Liver (tissue), 9 donors: ENCODE results near the gene OR10AG1. TPM values are rescaled to one million over a fixed set of nuclear protein-coding genes. Genes with fewer than 3 reads are reported as not detected.

Source experiments
- DNase-seq: peaks from one replicate; pipeline ENCODE4 v3.0.0-alpha.2; 2017; ENCODE audit warnings: low spot score
- H3K27ac ChIP-seq, 2 donors: one replicate each; pipeline ENCODE4 v1.7.0; 2013; ENCODE audit warnings: inconsistent platforms in 2 of 2, low read length in 2 of 2, control low read depth in 1 of 2, low read depth in 1 of 2, mild to moderate bottlenecking in 1 of 2
- H3K27me3 ChIP-seq, 4 donors: one replicate each; pipeline versions ENCODE4 v1.6.1 to v1.7.0; 2013; ENCODE audit warnings: low read length in 3 of 4, inconsistent platforms in 1 of 4, mild to moderate bottlenecking in 1 of 4, moderate library complexity in 1 of 4; ENCODE audit not compliant: control insufficient read depth in 4 of 4, insufficient read depth in 4 of 4
- H3K36me3 ChIP-seq, 4 donors: one replicate each; pipeline versions ENCODE4 v1.6.1 to v1.7.0; 2013; ENCODE audit warnings: low read length in 3 of 4, mild to moderate bottlenecking in 3 of 4, low read depth in 1 of 4, moderate library complexity in 1 of 4; ENCODE audit not compliant: control insufficient read depth in 4 of 4, insufficient read depth in 3 of 4
- H3K4me1 ChIP-seq, 4 donors: one replicate each; pipeline versions ENCODE4 v1.6.1 to v1.7.0; 2013; ENCODE audit warnings: low read length in 3 of 4, mild to moderate bottlenecking in 3 of 4, moderate library complexity in 1 of 4; ENCODE audit not compliant: control insufficient read depth in 4 of 4, insufficient read depth in 4 of 4
- H3K4me3 ChIP-seq, 3 donors: one replicate each; pipeline versions ENCODE4 v1.6.1 to v1.7.0; 2013; ENCODE audit warnings: low read length in 3 of 3, control low read depth in 1 of 3, low read depth in 1 of 3, mild to moderate bottlenecking in 1 of 3
- H3K9ac ChIP-seq, 2 donors: one replicate each; pipeline ENCODE4 v1.7.0; 2013; ENCODE audit warnings: low read length in 2 of 2, mild to moderate bottlenecking in 2 of 2, moderate library complexity in 2 of 2, control low read depth in 1 of 2, low read depth in 1 of 2
- H3K9me3 ChIP-seq, 4 donors: one replicate each; pipeline versions ENCODE4 v1.6.1 to v1.7.0; 2013; ENCODE audit warnings: low read length in 3 of 4; ENCODE audit not compliant: control insufficient read depth in 4 of 4
- ATF3 ChIP-seq: IDR thresholded peaks from 2 replicates; pipeline ENCODE4 v1.6.1; 2016; ENCODE audit warnings: antibody characterized with exemption
- CTCF ChIP-seq: fragments of 150-350 bp; IDR thresholded peaks from 2 replicates; pipeline ENCODE4 v1.5.1; 2017; ENCODE audit warnings: improper control_type of control experiment, low read depth, low read length; ENCODE audit not compliant: missing input control
- FOXA1 ChIP-seq: IDR thresholded peaks from 2 replicates; pipeline ENCODE4 v1.6.1; 2016; ENCODE audit warnings: antibody characterized with exemption
- FOXA2 ChIP-seq: IDR thresholded peaks from 2 replicates; pipeline ENCODE4 v1.6.1; 2016; ENCODE audit warnings: antibody characterized with exemption
- HNF4G ChIP-seq: IDR thresholded peaks from 2 replicates; pipeline ENCODE4 v1.6.1; 2016; ENCODE audit warnings: antibody characterized with exemption
- MAX ChIP-seq: IDR thresholded peaks from 2 replicates; pipeline ENCODE4 v1.6.1; 2016; ENCODE audit warnings: antibody characterized with exemption
- NR2F2 ChIP-seq: IDR thresholded peaks from 2 replicates; pipeline ENCODE4 v1.6.1; 2016; ENCODE audit warnings: antibody characterized with exemption
- RAD21 ChIP-seq, 2 donors: IDR thresholded peaks; 2 replicates each; pipeline ENCODE4 v1.6.1; 2016; ENCODE audit warnings: antibody characterized with exemption in 2 of 2, mild to moderate bottlenecking in 2 of 2
- REST ChIP-seq: IDR thresholded peaks from 2 replicates; pipeline ENCODE4 v1.6.1; 2016; ENCODE audit warnings: antibody characterized with exemption, mild to moderate bottlenecking
- SP1 ChIP-seq: IDR thresholded peaks from 2 replicates; pipeline ENCODE4 v1.6.1; 2018; ENCODE audit warnings: antibody characterized with exemption, mild to moderate bottlenecking
- YY1 ChIP-seq: IDR thresholded peaks from 2 replicates; pipeline ENCODE4 v1.6.1; 2016; ENCODE audit warnings: antibody characterized with exemption, mild to moderate bottlenecking
- ZBTB33 ChIP-seq: IDR thresholded peaks from 2 replicates; pipeline ENCODE4 v1.6.1; 2016; ENCODE audit warnings: antibody characterized with exemption
- WGBS: extraction: QIAGEN DNeasy Blood & Tissue Kit; methylation state at CpG from one replicate; pipeline ENCODE4 v1.1.7; 2013; 5-methylcytosine and 5-hydroxymethylcytosine counted together
- polyA plus RNA-seq, 2 donors: library from polyadenylated mRNA; stranded (reverse) in 1 of 2; unstranded in 1 of 2; fragments of 200-250 nt in 1 of 2; fragments of >200 nt in 1 of 2; fragmentation: Nextera tagmentation in 1 of 2; extraction: Ambion mirVana in 1 of 2; gene quantifications; one replicate each; pipeline versions ENCODE4 v1.2.1 to v1.2.3, GENCODE V29; 2013 to 2015
- total RNA-seq, 2 donors: library from RNA; depleted of rRNA; stranded (reverse); fragments of >200 nt; gene quantifications; one replicate each; pipeline ENCODE4 v1.2.3, GENCODE V29; 2014
- donor health status: healthy.
- donor health status: healthy.
- donor health status: healthy.
- donor health status: healthy.
- donor health status: healthy.

Gene OR10AG1
- total and polyA plus RNA-seq, 4 donors = not detected

- Histone ChIP-seq H3K36me3 (no peaks in the 10 kb centered on the region), H3K27ac (no peak overlapping the region), H3K4me1 (no peaks in the 10 kb centered on the region), H3K4me3 (no peak overlapping the region), H3K9ac (no peak overlapping the region), H3K9me3 (no peaks in the 10 kb centered on the region), H3K27me3 (no peaks in the 10 kb centered on the region)
- TF ChIP-seq RAD21 (IDR thresholded peaks at IDR 0.05) (no peak), ZBTB33 (no peak), HNF4G (no peak), FOXA2 (no peak), ATF3 (no peak), MAX (no peak), FOXA1 (no peak), SP1 (no peak)
- no peak for DNase-seq
- 56% methylated on average over 4 of the region's 4 CpGs for WGBS
Observed at GRCh38 chr11:55949330-55949729, 20.4 kb downstream of the OR10AG1 start.

GRCh38 chr11:55942785-55943392 lies 26.9 kb downstream of the OR10AG1 start:
- H3K36me3 ChIP-seq = no peaks in the 10 kb centered on the region
- TF ChIP-seq SP1 = no peak
- peak; percentile 40 for TF ChIP-seq CTCF
- peak; percentile 70 to 71 for TF ChIP-seq RAD21 (IDR thresholded peaks at IDR 0.05)
- TF ChIP-seq FOXA2 = peak; percentile 42
- no peak for TF ChIP-seq ZBTB33
- no peak for TF ChIP-seq NR2F2

GRCh38 chr11:55936300-55936699 lies 33.4 kb downstream of the OR10AG1 start, which contains the start of gene OR5I1:
Gene OR5I1 (minus strand): TSS chr11:55936400. CDS start chr11:55936400, 0 bp downstream.
- DNase-seq = no peak
- H3K36me3 ChIP-seq = no peaks in the 10 kb centered on the region
- 45% methylated on average over 2 of the region's 2 CpGs for WGBS
- H3K4me3 ChIP-seq = no peak within 1 kb of the TSS
- H3K27ac ChIP-seq = no peak within 1 kb of the TSS
- H3K9ac ChIP-seq = no peak within 1 kb of the TSS
- no peaks in the 10 kb centered on the region for H3K4me1 ChIP-seq
- TF ChIP-seq FOXA1 = no peak
- TF ChIP-seq REST = no peak
- TF ChIP-seq YY1 = no peak
- TF ChIP-seq HNF4G = no peak
- no peak for TF ChIP-seq RAD21 (IDR thresholded peaks at IDR 0.05)
- peaks cover 0 to 9% (median 0%) of the 10 kb centered on the region in 4 donors for H3K27me3 ChIP-seq
- no peaks in the 10 kb centered on the region for H3K9me3 ChIP-seq

More at GRCh38 chr11:55942785-55943392, 26.9 kb downstream of the OR10AG1 start:
- DNase-seq = no peak
- WGBS = 11% methylated on average over 3 of the region's 3 CpGs
- Histone ChIP-seq H3K27me3 (peaks cover 0 to 3% (median 0%) of the 10 kb centered on the region in 4 donors), H3K9ac (no peak overlapping the region), H3K4me3 (no peak overlapping the region), H3K27ac (no peak overlapping the region), H3K4me1 (no peaks in the 10 kb centered on the region), H3K9me3 (no peaks in the 10 kb centered on the region)
